ENCODE data around the gene RAB23. TPM values are rescaled to one million over a fixed set of nuclear protein-coding genes. Genes with fewer than 3 reads are reported as not detected.

The RAB23 gene
- total and polyA plus RNA-seq, 2 donors (not counting 1 experiment from before 2014, with no cell fraction given): 0.12 to 0.94 TPM

DNA sequence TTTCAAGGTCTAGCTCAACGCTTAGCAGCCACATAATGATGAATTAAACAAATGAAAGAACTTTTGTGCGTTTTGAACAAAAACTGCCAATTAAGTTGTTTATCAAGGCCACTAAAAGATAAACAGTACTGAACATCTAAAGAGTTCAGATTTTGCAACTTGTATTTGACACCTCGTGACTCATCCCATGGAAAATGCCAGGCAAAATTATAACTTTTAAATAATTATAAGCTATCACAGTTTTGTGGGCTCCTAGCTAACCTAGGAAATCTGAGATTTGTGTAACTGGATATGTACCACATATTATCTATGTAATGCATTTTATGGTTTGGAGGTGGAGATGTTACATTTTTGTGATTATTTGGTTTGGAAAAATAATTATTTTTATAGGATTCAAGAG, 59.6 kb downstream of the RAB23 start:
- WGBS (ENCODE audit: insufficient coverage): 100% methylated on average over 1 of the region's 3 CpGs
- CTCF ChIA-PET: no interaction called here
- TF ChIP-seq EZH2 (IDR thresholded peaks at IDR 0.05; ENCODE audit: borderline replicate concordance, insufficient read depth, low read depth, low read length, poor library complexity, severe bottlenecking) (no peak), CTCF (IDR thresholded peaks at IDR 0.05) (no peak)

GRCh38 chr6:57162028-57162427, 60.1 kb downstream of the RAB23 start:
- no peaks in the 10 kb centered on the region for H3K9me3 Mint-ChIP-seq (ENCODE audit: insufficient read depth)
- no peak overlapping the region for H3K4me3 ChIP-seq (ENCODE audit: control extremely low read depth in 1 of 5, extremely low read depth in 1 of 5, insufficient read depth in 1 of 5, low read depth in 2 of 5, low read length in 4 of 5)
- no peaks in the 10 kb centered on the region for H3K4me1 Mint-ChIP-seq
- intact Hi-C loops (cut with micrococcal nuclease): no loop called here
- H3K9ac ChIP-seq (ENCODE audit: low read length): no peak overlapping the region
- no peak overlapping the region for H3K27ac Mint-ChIP-seq
- no peak for TF ChIP-seq CTCF (IDR thresholded peaks at IDR 0.05)
- POLR2A ChIA-PET: no interaction called here
- ATAC-seq (ENCODE audit: low read depth) (no peak), DNase-seq (no peak)
- no peaks in the 10 kb centered on the region for H4K20me1 ChIP-seq (ENCODE audit: control insufficient read depth, insufficient read depth, low read length, poor library complexity, severe bottlenecking)
- peaks cover 6 to 10% of the 10 kb centered on the region in 2 experiments for H3K36me3 ChIP-seq (replicated peaks in 1 of 2; ENCODE audit: control extremely low read depth in 1 of 2, control insufficient read depth in 1 of 2, extremely low read depth in 1 of 2, insufficient read depth in 2 of 2, low read length in 1 of 2)
- no peaks in the 10 kb centered on the region for H3K79me2 ChIP-seq (ENCODE audit: control insufficient read depth, insufficient read depth, low read length)
- CTCF ChIA-PET: no interaction called here
- WGBS (ENCODE audit: insufficient coverage): no CpG with 5 or more reads among the region's 2 CpGs
- H3K27me3 ChIP-seq (replicated peaks in 1 of 4; ENCODE audit: control extremely low read depth in 1 of 4, control insufficient read depth in 3 of 4, insufficient read depth in 4 of 4, low read length in 3 of 4): no peaks in the 10 kb centered on the region
- H3K27me3 Mint-ChIP-seq: no peaks in the 10 kb centered on the region
- H3K4me2 ChIP-seq (replicated peaks; ENCODE audit: low read depth, low read length, poor library complexity, severe bottlenecking): no peak overlapping the region
- no peak overlapping the region for H2AFZ ChIP-seq (ENCODE audit: insufficient read depth, low read depth, low read length, poor library complexity, severe bottlenecking)
- H3K4me1 ChIP-seq (ENCODE audit: control insufficient read depth in 2 of 2, insufficient read depth in 2 of 2, low read length in 2 of 2): no peaks in the 10 kb centered on the region
- no peak overlapping the region for H3K4me3 Mint-ChIP-seq
- H3K27ac ChIP-seq (ENCODE audit: low read length in 2 of 2): no peak overlapping the region
- peaks cover 0 to 2% (median 0%) of the 10 kb centered on the region in 3 donors for H3K9me3 ChIP-seq (ENCODE audit: control extremely low read depth in 1 of 3, control insufficient read depth in 2 of 3, insufficient read depth in 1 of 3, low read length in 2 of 3)

More for the DNA sequence above, 59.6 kb downstream of the RAB23 start:
- peaks cover 6 to 8% of the 10 kb centered on the region in 2 experiments for H3K36me3 ChIP-seq (replicated peaks in 1 of 2; ENCODE audit: control extremely low read depth in 1 of 2, control insufficient read depth in 1 of 2, extremely low read depth in 1 of 2, insufficient read depth in 2 of 2, low read length in 1 of 2)
- intact Hi-C loops (cut with micrococcal nuclease): no loop called here
- ATAC-seq (ENCODE audit: low read depth) (no peak), DNase-seq (no peak)
- H3K9me3 ChIP-seq (ENCODE audit: control extremely low read depth in 1 of 3, control insufficient read depth in 2 of 3, insufficient read depth in 1 of 3, low read length in 2 of 3): peaks cover 0 to 2% (median 0%) of the 10 kb centered on the region in 3 donors
- no peak overlapping the region for H3K27ac Mint-ChIP-seq
- no peaks in the 10 kb centered on the region for H3K27me3 ChIP-seq (replicated peaks in 1 of 4; ENCODE audit: control extremely low read depth in 1 of 4, control insufficient read depth in 3 of 4, insufficient read depth in 4 of 4, low read length in 3 of 4)
- H3K4me1 Mint-ChIP-seq: no peaks in the 10 kb centered on the region
- H4K20me1 ChIP-seq (ENCODE audit: control insufficient read depth, insufficient read depth, low read length, poor library complexity, severe bottlenecking): no peaks in the 10 kb centered on the region
- no peaks in the 10 kb centered on the region for H3K27me3 Mint-ChIP-seq
- H3K4me2 ChIP-seq (replicated peaks; ENCODE audit: low read depth, low read length, poor library complexity, severe bottlenecking): no peak overlapping the region
- H3K9me3 Mint-ChIP-seq (ENCODE audit: insufficient read depth): no peaks in the 10 kb centered on the region
- no peak overlapping the region for H3K9ac ChIP-seq (ENCODE audit: low read length)
- no peak overlapping the region for H3K4me3 Mint-ChIP-seq
- H3K4me3 ChIP-seq (ENCODE audit: control extremely low read depth in 1 of 5, extremely low read depth in 1 of 5, insufficient read depth in 1 of 5, low read depth in 2 of 5, low read length in 4 of 5): no peak overlapping the region
- H2AFZ ChIP-seq (ENCODE audit: insufficient read depth, low read depth, low read length, poor library complexity, severe bottlenecking): no peak overlapping the region
- H3K4me1 ChIP-seq (ENCODE audit: control insufficient read depth in 2 of 2, insufficient read depth in 2 of 2, low read length in 2 of 2): no peaks in the 10 kb centered on the region
- H3K79me2 ChIP-seq (ENCODE audit: control insufficient read depth, insufficient read depth, low read length): no peaks in the 10 kb centered on the region
- POLR2A ChIA-PET: no interaction called here
- no peak overlapping the region for H3K27ac ChIP-seq (ENCODE audit: low read length in 2 of 2)
